Measurements from ENCODE around the gene ADAM12. TPM values are rescaled to one million over a fixed set of nuclear protein-coding genes. Genes with fewer than 3 reads are reported as not detected.

The ADAM12 gene
- total RNA-seq, 1 experiment from 2014 or later = 26.1 TPM

- in situ Hi-C loops (cut with HindIII; ENCODE audit: low pct_unique_long_range_greater_than_20kb, low sequenced_read_pairs) = no loop called here
- no peak for DNase-seq (ENCODE audit: low read depth)
These were observed 260.7 kb downstream of the ADAM12 start for GRCh38 chr10:126127481-126128029.

GRCh38 chr10:126126866-126127265, 261.4 kb downstream of the ADAM12 start:
- in situ Hi-C loops (cut with HindIII; ENCODE audit: low pct_unique_long_range_greater_than_20kb, low sequenced_read_pairs) = no loop called here
- DNase-seq (ENCODE audit: low read depth) = no peak

- DNase-seq (ENCODE audit: low read depth) = no peak
- in situ Hi-C loops (cut with HindIII; ENCODE audit: low pct_unique_long_range_greater_than_20kb, low sequenced_read_pairs) = no loop called here
These were observed 262.3 kb downstream of the ADAM12 start for GRCh38 chr10:126126023-126126422.

- no peak for DNase-seq (ENCODE audit: low read depth)
- in situ Hi-C loops (cut with HindIII; ENCODE audit: low pct_unique_long_range_greater_than_20kb, low sequenced_read_pairs) = no loop called here
These were observed 263.5 kb downstream of the ADAM12 start for GRCh38 chr10:126124668-126125349.

GRCh38 chr10:126124046-126124445, 264.2 kb downstream of the ADAM12 start:
- in situ Hi-C loops (cut with HindIII; ENCODE audit: low pct_unique_long_range_greater_than_20kb, low sequenced_read_pairs) = no loop called here
- no peak for DNase-seq (ENCODE audit: low read depth)

- in situ Hi-C loops (cut with HindIII; ENCODE audit: low pct_unique_long_range_greater_than_20kb, low sequenced_read_pairs) = no loop called here
- DNase-seq (ENCODE audit: low read depth) = no peak
These were observed 264.8 kb downstream of the ADAM12 start for GRCh38 chr10:126123466-126123865.

GRCh38 chr10:126122881-126123280, 265.4 kb downstream of the ADAM12 start:
- in situ Hi-C loops (cut with HindIII; ENCODE audit: low pct_unique_long_range_greater_than_20kb, low sequenced_read_pairs) = no loop called here
- no peak for DNase-seq (ENCODE audit: low read depth)

- no peak for DNase-seq (ENCODE audit: low read depth)
- in situ Hi-C loops (cut with HindIII; ENCODE audit: low pct_unique_long_range_greater_than_20kb, low sequenced_read_pairs) = no loop called here
These were observed 268.7 kb downstream of the ADAM12 start for GRCh38 chr10:126119599-126119998.

- in situ Hi-C loops (cut with HindIII; ENCODE audit: low pct_unique_long_range_greater_than_20kb, low sequenced_read_pairs) = no loop called here
- no peak for DNase-seq (ENCODE audit: low read depth)
These were observed 269.8 kb downstream of the ADAM12 start for GRCh38 chr10:126118476-126118875.

GRCh38 chr10:126117196-126117595, 271.1 kb downstream of the ADAM12 start:
- in situ Hi-C loops (cut with HindIII; ENCODE audit: low pct_unique_long_range_greater_than_20kb, low sequenced_read_pairs) = no loop called here

GRCh38 chr10:126115886-126116285, 272.4 kb downstream of the ADAM12 start:
- in situ Hi-C loops (cut with HindIII; ENCODE audit: low pct_unique_long_range_greater_than_20kb, low sequenced_read_pairs) = no loop called here

More at GRCh38 chr10:126117196-126117595, 271.1 kb downstream of the ADAM12 start:
- DNase-seq (ENCODE audit: low read depth) = no peak

GRCh38 chr10:126114884-126115555, 273.3 kb downstream of the ADAM12 start:
- DNase-seq (ENCODE audit: low read depth) = no peak
- in situ Hi-C loops (cut with HindIII; ENCODE audit: low pct_unique_long_range_greater_than_20kb, low sequenced_read_pairs) = no loop called here

More at GRCh38 chr10:126115886-126116285, 272.4 kb downstream of the ADAM12 start:
- DNase-seq (ENCODE audit: low read depth) = no peak

GRCh38 chr10:126111516-126111915, 276.8 kb downstream of the ADAM12 start:
- DNase-seq (ENCODE audit: low read depth) = no peak
- in situ Hi-C loops (cut with HindIII; ENCODE audit: low pct_unique_long_range_greater_than_20kb, low sequenced_read_pairs) = no loop called here

GRCh38 chr10:126110489-126111180, 277.6 kb downstream of the ADAM12 start:
- DNase-seq (ENCODE audit: low read depth) = no peak
- in situ Hi-C loops (cut with HindIII; ENCODE audit: low pct_unique_long_range_greater_than_20kb, low sequenced_read_pairs) = no loop called here

- in situ Hi-C loops (cut with HindIII; ENCODE audit: low pct_unique_long_range_greater_than_20kb, low sequenced_read_pairs) = no loop called here
- DNase-seq (ENCODE audit: low read depth) = no peak
These were observed 278.4 kb downstream of the ADAM12 start for GRCh38 chr10:126109893-126110292.

- DNase-seq (ENCODE audit: low read depth) = no peak
- in situ Hi-C loops (cut with HindIII; ENCODE audit: low pct_unique_long_range_greater_than_20kb, low sequenced_read_pairs) = no loop called here
These were observed 279.6 kb downstream of the ADAM12 start for GRCh38 chr10:126108693-126109092.

GRCh38 chr10:126104767-126105166, 283.5 kb downstream of the ADAM12 start:
- in situ Hi-C loops (cut with HindIII; ENCODE audit: low pct_unique_long_range_greater_than_20kb, low sequenced_read_pairs) = no loop called here
- no peak for DNase-seq (ENCODE audit: low read depth)

- no peak for DNase-seq (ENCODE audit: low read depth)
- in situ Hi-C loops (cut with HindIII; ENCODE audit: low pct_unique_long_range_greater_than_20kb, low sequenced_read_pairs) = no loop called here
These were observed 285.6 kb downstream of the ADAM12 start for GRCh38 chr10:126102636-126103035.

- in situ Hi-C loops (cut with HindIII; ENCODE audit: low pct_unique_long_range_greater_than_20kb, low sequenced_read_pairs) = no loop called here
- no peak for DNase-seq (ENCODE audit: low read depth)
These were observed 286.5 kb downstream of the ADAM12 start for GRCh38 chr10:126101736-126102135.

All from Caki2 (cell line).